SK-N-SH treated with all-trans-retinoic acid at 6 μM for 48 hours (cell line): ENCODE results near the gene TREX2.

Experiments
- ARNTL ChIP-seq: fragments of 450-650 bp; formaldehyde crosslinking; IDR thresholded peaks from 2 replicates; pipeline ENCODE4 v1.5.0; 2020; ENCODE audit warnings: low read depth, mild to moderate bottlenecking, moderate library complexity, borderline replicate concordance
- CREB5 ChIP-seq: fragments of 250-450 bp; sonication (Bioruptor Pico); IDR thresholded peaks from 2 replicates; pipeline ENCODE4 v1.5.1; 2020; ENCODE audit warnings: low read depth, mild to moderate bottlenecking, moderate library complexity
- CSDC2 ChIP-seq: fragments of 250-450 bp; sonication (Bioruptor Pico); IDR thresholded peaks from 2 replicates; pipeline ENCODE4 v1.5.0; 2020; ENCODE audit warnings: mild to moderate bottlenecking, moderate library complexity
- ESRRG ChIP-seq: fragments of 250-450 bp; sonication (Bioruptor Pico); IDR thresholded peaks from 2 replicates; pipeline ENCODE4 v1.6.1; 2021; ENCODE audit warnings: mild to moderate bottlenecking
- ISL1 ChIP-seq: fragments of 250-450 bp; sonication (Bioruptor Pico); IDR thresholded peaks from 2 replicates; pipeline ENCODE4 v2.1.2; 2022; ENCODE audit warnings: mild to moderate bottlenecking, moderate library complexity
- PPARA ChIP-seq: fragments of 250-450 bp; sonication (Bioruptor Pico); IDR thresholded peaks from 2 replicates; pipeline ENCODE4 v1.5.0; 2020; ENCODE audit warnings: mild to moderate bottlenecking, borderline replicate concordance
- TSHZ2 ChIP-seq: fragments of 250-450 bp; sonication (Bioruptor Pico); IDR thresholded peaks from 2 replicates; pipeline ENCODE4 v1.5.0; 2020; ENCODE audit warnings: mild to moderate bottlenecking, moderate library complexity
- ZFP3 ChIP-seq: fragments of 250-450 bp; sonication (Bioruptor Pico); IDR thresholded peaks from 2 replicates; pipeline ENCODE4 v1.5.0; 2020; ENCODE audit warnings: mild to moderate bottlenecking, moderate library complexity
- ZNF565 ChIP-seq: fragments of 450-650 bp; formaldehyde crosslinking; conservative IDR thresholded peaks from 2 replicates; pipeline ENCODE4 v1.5.0; 2020; ENCODE audit warnings: low read depth, mild to moderate bottlenecking, moderate library complexity
- ZNF8 ChIP-seq: fragments of 450-650 bp; formaldehyde crosslinking; IDR thresholded peaks from 2 replicates; pipeline ENCODE4 v1.5.0; 2020; ENCODE audit warnings: mild to moderate bottlenecking, moderate library complexity
- TF ChIP-seq, protein P1 (sequence below): fragments of 250-450 bp; sonication (Bioruptor Pico); IDR thresholded peaks from 2 replicates; pipeline ENCODE4 v1.8.0; 2020; ENCODE audit warnings: mild to moderate bottlenecking, moderate library complexity, borderline replicate concordance
- TF ChIP-seq, protein P2 (sequence below): fragments of 250-450 bp; sonication (Bioruptor Pico); IDR thresholded peaks from 2 replicates; pipeline ENCODE4 v1.8.0; 2021; ENCODE audit warnings: low read depth, mild to moderate bottlenecking, moderate library complexity, borderline replicate concordance

DNA sequence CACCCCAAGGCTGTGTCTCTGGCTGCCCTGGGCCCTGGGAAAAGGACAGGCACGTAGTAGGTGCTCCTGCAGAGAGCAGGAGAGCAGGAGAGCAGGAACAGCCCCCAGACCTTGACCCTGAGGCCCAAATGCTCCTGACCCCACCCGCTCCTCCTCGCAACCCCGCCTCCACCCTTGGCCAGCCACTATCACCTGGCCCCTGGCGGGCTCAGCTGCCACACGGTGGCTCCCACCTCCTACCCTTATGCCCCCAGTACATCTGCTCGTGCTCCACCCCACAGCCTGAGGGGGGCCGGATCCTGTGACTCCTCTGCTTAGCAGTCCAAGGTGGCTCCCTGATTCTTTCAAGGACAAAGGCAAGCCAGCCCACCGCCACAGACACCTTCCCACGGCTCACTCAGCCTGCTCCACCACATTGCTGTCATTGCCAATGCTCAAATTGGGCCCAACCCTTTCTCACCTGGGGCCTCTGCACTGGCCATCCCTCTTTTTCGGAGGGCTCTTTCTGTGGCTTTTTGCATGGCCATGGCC lies 30.0 kb upstream of the TREX2 start:
- no peak for TF ChIP-seq TSHZ2 (CRISPR knock-in tag)
- TF ChIP-seq, protein P1, sequence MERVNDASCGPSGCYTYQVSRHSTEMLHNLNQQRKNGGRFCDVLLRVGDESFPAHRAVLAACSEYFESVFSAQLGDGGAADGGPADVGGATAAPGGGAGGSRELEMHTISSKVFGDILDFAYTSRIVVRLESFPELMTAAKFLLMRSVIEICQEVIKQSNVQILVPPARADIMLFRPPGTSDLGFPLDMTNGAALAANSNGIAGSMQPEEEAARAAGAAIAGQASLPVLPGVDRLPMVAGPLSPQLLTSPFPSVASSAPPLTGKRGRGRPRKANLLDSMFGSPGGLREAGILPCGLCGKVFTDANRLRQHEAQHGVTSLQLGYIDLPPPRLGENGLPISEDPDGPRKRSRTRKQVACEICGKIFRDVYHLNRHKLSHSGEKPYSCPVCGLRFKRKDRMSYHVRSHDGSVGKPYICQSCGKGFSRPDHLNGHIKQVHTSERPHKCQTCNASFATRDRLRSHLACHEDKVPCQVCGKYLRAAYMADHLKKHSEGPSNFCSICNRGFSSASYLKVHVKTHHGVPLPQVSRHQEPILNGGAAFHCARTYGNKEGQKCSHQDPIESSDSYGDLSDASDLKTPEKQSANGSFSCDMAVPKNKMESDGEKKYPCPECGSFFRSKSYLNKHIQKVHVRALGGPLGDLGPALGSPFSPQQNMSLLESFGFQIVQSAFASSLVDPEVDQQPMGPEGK (CRISPR knock-in tag), result no peak
- no peak for TF ChIP-seq ZNF8 (CRISPR knock-in tag)
- no peak for TF ChIP-seq CSDC2 (CRISPR knock-in tag)
- TF ChIP-seq ZFP3 (CRISPR knock-in tag), result no peak
- TF ChIP-seq ZNF565, result no peak
- TF ChIP-seq, protein P2, sequence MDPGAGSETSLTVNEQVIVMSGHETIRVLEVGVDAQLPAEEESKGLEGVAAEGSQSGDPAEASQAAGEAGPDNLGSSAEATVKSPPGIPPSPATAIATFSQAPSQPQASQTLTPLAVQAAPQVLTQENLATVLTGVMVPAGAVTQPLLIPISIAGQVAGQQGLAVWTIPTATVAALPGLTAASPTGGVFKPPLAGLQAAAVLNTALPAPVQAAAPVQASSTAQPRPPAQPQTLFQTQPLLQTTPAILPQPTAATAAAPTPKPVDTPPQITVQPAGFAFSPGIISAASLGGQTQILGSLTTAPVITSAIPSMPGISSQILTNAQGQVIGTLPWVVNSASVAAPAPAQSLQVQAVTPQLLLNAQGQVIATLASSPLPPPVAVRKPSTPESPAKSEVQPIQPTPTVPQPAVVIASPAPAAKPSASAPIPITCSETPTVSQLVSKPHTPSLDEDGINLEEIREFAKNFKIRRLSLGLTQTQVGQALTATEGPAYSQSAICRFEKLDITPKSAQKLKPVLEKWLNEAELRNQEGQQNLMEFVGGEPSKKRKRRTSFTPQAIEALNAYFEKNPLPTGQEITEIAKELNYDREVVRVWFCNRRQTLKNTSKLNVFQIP (CRISPR knock-in tag), result no peak
- no peak for TF ChIP-seq ESRRG
- TF ChIP-seq ISL1 (CRISPR knock-in tag), result no peak
- no peak for TF ChIP-seq CREB5 (CRISPR knock-in tag)
- TF ChIP-seq ARNTL, result no peak
- TF ChIP-seq PPARA (CRISPR knock-in tag), result no peak
